Upper lobe of left lung (tissue), 4 donors: ENCODE measurements around the gene USP53.

Experiments used
- POLR2A ChIP-seq, 4 donors: fragments of 450-650 bp; IDR thresholded peaks; one replicate each; pipeline ENCODE4 v1.5.1; 2016 to 2017; ENCODE audit warnings: antibody characterized with exemption in 4 of 4, mild to moderate bottlenecking in 2 of 4
- TF ChIP-seq, protein P1 (sequence below), 6 experiments: fragments of 450-650 bp in 4 of 6; fragments of 200-600 bp in 2 of 6; sonication (generic) in 2 of 6; IDR thresholded peaks; one replicate each; pipeline ENCODE4 v1.5.1; 2016 to 2019; ENCODE audit warnings: antibody characterized with exemption in 6 of 6

DNA sequence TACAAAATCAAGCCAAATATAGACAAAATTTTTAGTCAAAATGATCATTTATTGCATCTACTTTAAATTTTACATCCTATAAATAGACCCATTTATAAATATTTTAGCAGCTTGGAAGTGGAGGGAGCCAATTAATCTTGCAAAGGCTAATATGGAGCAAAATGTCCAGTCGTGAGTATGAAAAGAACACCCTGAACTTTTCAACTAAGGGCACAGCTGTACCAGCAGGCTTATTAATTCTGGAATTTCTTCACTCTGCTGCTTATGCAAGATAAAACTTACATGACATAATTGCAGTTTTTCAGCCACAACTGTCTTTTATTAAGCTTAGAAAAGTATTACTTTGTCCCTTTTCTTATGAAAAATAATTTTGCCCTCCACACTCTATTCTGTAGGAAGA is 22.9 kb upstream of the USP53 start:
- TF ChIP-seq, protein P1, sequence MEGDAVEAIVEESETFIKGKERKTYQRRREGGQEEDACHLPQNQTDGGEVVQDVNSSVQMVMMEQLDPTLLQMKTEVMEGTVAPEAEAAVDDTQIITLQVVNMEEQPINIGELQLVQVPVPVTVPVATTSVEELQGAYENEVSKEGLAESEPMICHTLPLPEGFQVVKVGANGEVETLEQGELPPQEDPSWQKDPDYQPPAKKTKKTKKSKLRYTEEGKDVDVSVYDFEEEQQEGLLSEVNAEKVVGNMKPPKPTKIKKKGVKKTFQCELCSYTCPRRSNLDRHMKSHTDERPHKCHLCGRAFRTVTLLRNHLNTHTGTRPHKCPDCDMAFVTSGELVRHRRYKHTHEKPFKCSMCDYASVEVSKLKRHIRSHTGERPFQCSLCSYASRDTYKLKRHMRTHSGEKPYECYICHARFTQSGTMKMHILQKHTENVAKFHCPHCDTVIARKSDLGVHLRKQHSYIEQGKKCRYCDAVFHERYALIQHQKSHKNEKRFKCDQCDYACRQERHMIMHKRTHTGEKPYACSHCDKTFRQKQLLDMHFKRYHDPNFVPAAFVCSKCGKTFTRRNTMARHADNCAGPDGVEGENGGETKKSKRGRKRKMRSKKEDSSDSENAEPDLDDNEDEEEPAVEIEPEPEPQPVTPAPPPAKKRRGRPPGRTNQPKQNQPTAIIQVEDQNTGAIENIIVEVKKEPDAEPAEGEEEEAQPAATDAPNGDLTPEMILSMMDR (IDR thresholded peaks at IDR 0.05) = no peak
- TF ChIP-seq POLR2A (IDR thresholded peaks at IDR 0.05) = no peak
